ENCODE measurements around the gene MAN1A2. TPM values are rescaled to one million over a fixed set of nuclear protein-coding genes. Genes with fewer than 3 reads are reported as not detected.
A peak's percentile ranks its signal among the peaks of the same experiment; 100 is the strongest.

The MAN1A2 gene
- total RNA-seq, 1 donor from 2014 or later: 66.5 TPM

GRCh38 chr1:117577191-117577885, 210.1 kb downstream of the MAN1A2 start:
- peak overlapping the region; percentile 39 for H3K27ac Mint-ChIP-seq
- H3K9me3 Mint-ChIP-seq (ENCODE audit: low read depth): no peaks in the 10 kb centered on the region
- no peak overlapping the region for H3K4me3 Mint-ChIP-seq (ENCODE audit: low read depth)
- no peaks in the 10 kb centered on the region for H3K36me3 Mint-ChIP-seq (ENCODE audit: insufficient read depth)
- DNase-seq (ENCODE audit: low spot score, unreplicated experiment): no peak
- H3K4me1 Mint-ChIP-seq (ENCODE audit: low read depth): peaks cover 15% of the 10 kb centered on the region
- no peak for TF ChIP-seq CTCF (IDR thresholded peaks at IDR 0.05; ENCODE audit: unreplicated experiment)
- H3K27me3 Mint-ChIP-seq: peaks cover 6% of the 10 kb centered on the region

GRCh38 chr1:117578466-117578865, 211.2 kb downstream of the MAN1A2 start:
- Mint-ChIP-seq H3K27me3 (peaks cover 6% of the 10 kb centered on the region), H3K36me3 (ENCODE audit: insufficient read depth) (no peaks in the 10 kb centered on the region), H3K4me3 (ENCODE audit: low read depth) (no peak overlapping the region), H3K9me3 (ENCODE audit: low read depth) (no peaks in the 10 kb centered on the region), H3K27ac (no peak overlapping the region), H3K4me1 (ENCODE audit: low read depth) (peaks cover 12% of the 10 kb centered on the region)
- no peak for DNase-seq (ENCODE audit: low spot score, unreplicated experiment)
- no peak for TF ChIP-seq CTCF (IDR thresholded peaks at IDR 0.05; ENCODE audit: unreplicated experiment)

Other genes with a start within 250 kb of the MAN1A2 start
- gene TRIM45, start 245.7 kb upstream of the MAN1A2 start, total RNA-seq: 48.0 and 50.9 TPM in 2 replicates
- 1.4 and 1.8 TPM in 2 replicates for gene VTCN1, start 156.5 kb upstream of the MAN1A2 start, total RNA-seq
- gene TENT5C, start 238.6 kb downstream of the MAN1A2 start, total RNA-seq: 11.4 and 13.6 TPM in 2 replicates

Data from progenitor cell of endocrine pancreas (in vitro differentiated cells).